ENCODE measurements around the gene ZNF581.

ZNF581 gene

DNA sequence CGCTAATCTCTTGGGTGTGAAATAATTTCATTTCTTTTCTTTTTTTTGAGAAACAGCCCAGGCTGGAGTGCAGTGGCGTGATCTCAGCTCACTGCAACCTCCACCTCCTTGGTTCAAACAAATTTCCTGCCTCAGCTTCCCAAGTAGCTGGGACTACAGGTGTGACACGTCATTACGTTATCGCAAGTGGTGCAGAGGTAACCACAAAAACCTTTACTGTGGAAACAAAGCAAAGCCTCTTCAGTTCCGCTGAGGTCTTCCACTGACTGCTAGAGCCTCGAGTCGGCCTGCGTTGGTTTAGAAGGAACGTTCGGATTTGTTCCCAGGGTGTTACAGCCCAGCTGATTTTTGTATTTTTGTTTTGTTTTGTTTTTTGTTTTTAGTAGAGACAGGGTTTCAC is 17.1 kb upstream of the ZNF581 start:
- DNase-seq (ENCODE audit: low read depth) = no peak

DNA sequence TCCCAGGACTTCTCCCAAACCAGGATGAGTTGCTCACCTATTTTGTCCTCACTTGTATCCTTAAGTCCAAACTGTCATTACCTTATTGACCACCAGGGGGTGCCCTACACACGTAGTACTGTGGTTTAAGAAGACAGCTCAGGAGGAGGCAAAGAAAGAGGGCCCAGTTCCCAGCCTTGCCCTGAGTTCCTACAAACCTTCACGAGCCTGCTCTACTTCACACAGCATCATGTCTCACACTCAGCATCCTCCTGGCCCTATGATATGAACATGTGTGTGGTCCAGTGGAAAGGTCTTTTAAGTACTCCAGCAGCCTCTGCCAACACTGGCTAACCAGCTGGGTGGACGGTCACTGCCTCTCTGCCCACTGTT is 11.0 kb upstream of the ZNF581 start:
- peak; percentile 83 for DNase-seq (ENCODE audit: low read depth)

DNA sequence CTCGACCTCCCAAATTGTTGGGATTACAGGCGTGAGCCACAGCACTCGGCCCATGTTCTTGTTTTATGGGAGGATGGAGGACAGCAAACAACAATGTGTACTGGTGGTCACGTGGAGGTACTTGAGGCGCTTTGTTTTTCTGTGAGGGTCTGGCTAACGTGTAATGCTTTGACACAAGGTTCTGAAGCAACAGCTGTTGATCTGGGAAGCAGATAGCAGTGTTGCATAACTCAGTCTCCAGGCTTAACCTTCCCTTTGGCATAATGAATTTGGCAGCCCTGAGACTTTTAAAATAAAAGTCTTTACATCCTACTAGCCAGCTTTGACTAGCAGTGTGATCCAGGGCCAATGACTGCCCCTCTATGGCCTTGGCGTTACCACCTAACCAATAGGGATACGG is 9.6 kb upstream of the ZNF581 start:
- no peak for DNase-seq (ENCODE audit: low read depth)

DNA sequence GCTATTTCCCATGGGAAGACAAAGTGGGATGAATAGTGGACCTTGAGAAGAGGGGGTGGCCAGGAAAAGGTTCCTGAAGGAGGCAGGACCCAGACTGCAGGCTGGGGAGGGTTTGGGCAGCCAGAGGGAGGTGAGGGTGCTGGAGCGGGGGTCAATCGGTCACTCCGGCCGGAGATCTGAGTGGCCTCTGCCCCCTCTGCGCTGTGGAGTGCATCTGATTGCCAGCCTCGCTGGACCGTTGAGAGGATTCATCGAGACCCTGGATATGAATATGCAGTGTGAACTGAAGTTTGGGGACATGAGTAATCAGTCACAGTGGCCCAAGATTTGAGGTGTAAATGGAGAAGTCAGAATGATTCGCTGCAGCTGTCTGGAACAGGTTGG is 8.1 kb upstream of the ZNF581 start:
- no peak for DNase-seq (ENCODE audit: low read depth)

DNA sequence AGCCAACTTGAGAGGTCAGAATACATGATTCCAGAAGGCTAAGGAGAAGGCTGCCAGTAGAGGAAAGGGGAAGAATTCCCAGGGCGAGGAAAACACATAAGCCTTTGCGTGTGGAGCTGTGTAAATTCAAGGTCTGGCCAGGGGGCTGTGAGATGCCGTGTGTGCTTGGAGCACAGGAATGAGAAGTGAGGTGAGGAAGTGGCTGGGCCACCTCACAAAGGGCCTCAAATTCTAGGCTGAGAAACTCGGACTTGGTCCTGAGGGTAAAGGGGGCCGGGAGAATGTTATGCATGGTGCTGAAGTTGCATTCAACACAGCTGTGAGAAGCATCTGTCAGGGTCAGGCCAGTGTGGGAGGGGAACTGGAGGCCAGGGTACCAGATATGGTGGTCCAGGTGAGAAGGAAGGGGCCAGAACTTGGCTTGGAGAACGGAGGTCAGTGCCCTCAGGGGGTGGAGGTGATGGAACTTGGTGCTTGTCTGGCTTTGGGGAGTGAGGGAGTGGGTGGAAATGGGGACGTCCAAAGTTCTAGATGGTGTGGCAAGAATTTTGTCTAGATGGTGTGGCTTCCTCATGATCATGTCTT is 7.5 kb upstream of the ZNF581 start:
- DNase-seq (ENCODE audit: low read depth) = no peak

DNA sequence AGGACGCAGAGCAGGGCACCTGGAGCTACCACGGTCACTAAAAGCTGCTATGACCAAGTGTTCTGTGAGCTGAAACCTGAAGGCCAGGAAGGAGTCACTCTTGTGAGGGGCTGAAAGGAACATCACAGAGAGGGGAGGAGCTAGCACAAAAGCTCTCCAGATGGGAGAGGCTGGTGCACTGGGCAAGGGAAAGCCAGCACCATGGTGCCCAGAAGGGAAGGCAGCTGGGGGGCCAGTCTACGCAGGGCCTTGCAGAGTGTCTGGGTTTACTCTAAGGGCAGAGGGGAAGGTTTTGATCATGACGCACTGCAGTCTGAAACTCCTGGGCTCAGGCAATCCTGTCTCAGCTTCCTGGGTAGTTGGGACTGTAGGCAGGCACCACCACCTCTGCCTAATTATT is 6.7 kb upstream of the ZNF581 start:
- DNase-seq (ENCODE audit: low read depth) = no peak

DNA sequence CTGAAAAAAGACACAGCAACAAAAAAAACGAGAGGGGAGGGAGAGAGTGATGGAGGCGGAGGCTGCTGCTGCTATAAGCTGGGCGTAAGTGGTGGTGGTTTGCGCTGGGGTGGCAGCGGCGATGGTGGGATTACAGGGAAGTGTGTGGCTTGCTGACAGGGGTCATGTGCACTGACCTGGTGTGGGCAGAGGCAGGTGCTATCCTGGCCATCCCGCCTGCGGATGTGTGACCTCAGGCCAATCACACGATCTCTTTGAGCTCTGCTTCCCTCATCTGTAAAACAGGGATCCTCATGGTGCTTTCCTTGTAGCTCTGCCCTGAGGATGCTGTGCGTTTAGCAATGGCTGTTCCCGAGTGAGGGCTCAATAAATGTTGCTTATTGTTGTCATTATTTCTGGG is 5.9 kb upstream of the ZNF581 start:
- no peak for DNase-seq (ENCODE audit: low read depth)

DNA sequence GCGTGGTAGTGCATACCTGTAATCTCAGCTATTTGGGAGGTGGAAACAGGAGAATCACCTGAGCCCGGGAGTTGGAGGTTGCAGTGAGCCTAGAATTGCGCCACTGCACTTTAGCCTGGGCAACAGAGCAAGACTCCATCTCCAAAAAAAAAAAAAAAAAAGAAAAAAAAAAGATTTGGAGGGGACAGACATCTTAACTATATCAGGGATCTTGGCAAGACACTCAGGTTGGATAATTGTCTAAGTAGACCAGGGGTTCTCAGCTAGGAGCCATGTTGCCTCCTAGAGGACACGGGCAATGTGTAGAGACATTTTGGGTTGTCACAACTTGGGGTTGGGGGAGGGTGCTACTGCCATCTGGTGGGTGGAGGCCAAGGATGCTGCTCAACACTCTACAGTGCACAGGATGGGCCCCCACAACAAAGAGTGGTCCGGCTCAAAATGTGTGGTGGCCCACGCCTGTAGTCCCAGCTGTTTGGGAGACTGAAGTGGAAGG is 4.5 kb upstream of the ZNF581 start:
- no peak for DNase-seq (ENCODE audit: low read depth)

DNA sequence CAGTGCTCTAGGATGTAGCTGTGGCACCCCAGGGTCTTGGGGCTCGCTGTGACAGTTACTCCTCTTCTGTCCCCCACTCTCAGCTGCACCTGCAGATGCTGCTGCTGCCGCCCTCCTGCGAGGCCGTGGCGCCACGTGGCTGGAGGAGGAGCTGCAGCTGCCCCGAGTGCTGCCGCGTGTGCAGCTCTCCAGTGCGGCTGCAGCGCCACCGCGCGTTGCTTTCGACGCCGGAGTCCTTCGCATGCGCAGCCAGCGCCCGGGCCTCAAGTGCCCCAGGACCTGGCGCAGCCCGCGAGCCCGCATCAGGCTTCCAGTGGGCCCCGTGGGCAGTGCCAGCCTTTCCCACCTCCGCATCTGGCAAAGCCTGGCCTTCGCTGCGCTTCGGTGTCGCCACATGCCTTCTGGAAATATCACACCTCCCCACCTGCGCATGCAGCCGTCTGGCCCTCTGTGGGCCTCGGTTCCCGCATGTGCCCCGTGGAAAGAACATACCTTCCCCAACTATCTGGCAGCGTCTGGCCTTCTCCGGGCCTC is 3.3 kb upstream of the ZNF581 start:
- peak; percentile 60 for DNase-seq (ENCODE audit: low read depth)

DNA sequence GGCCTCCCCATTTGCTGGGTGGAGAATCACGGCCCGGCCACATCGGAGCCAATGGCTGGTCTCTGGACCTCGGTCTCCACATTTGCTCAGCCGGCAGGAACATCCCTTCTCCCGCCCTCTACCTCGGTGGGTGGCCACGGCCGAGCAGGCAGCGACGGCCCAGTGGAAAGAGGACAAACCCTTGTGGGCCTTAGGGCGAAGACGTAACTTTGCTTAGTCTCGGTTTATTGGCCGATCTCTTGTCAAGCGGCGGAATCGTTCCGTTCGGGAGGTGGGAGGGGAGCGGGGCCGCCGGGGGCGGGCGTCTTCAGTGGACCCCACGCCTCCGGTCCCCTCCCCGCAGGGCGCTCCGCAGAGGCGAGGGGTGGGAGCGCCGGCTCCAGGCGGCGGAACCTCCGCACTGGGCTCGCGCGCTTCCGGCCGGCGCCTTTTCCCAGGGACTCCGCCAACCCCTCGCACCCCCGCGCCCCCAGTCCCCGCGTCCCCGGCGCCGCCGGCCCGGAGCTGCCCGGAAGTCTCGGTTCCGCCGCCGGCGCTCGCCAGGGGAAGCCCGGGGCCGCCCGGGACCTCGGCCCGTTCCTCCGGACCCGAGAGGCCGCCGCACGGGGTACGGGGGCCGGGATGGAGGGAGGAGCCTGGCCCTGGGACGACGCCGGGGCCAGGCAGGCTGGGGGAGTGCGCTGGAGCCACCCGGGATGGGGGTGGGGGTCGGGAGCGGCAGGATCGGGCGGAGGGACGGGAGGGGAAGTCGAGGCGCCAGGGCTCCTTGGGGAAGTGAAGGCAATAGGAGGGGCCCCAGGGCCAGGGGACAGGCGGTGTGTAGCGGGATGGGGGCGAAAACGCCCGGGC is 2.6 kb upstream of the ZNF581 start, which contains the start of gene ZNF580:
Gene ZNF580 (plus strand): TSS at position 426 of the 849 bp plus-strand sequence. CDS start 1,507 bp downstream, outside the sequence.
- no peak for DNase-seq (ENCODE audit: low read depth)

DNA sequence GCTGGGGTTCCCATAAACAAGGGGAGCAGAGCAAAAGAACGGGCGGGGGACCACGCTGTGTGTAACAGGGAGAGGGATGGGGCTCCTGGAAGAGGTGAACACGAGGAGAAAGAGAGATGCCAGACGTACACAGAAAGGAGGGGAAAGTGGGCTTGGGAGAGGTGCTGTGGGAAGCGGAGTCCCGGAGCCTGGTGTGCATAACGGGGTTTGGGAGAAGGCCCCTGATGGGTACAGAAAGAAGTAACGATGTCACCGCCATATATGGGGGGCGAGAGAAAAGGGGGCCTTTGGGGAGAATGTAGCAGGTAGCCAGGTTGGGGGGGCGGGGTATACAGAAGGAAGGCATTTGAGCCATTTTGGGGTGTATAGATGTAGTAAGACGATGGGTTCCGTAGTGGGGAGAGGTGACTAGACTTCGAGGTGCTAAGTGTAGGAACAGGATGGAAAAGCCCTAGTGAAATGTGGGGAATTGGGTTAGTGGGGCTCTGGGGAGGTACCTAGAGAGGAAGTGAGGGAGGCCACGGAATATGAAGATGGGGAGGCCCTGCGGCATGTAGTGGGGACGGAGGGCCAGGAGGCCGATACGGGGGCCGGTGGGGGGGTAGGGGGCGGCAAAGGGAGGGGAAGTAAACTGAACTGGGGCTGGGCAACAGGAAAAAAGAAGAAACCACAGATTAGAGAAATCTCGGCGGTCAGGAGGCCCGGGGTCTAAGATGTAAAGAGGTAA is 1.9 kb upstream of the ZNF581 start:
- no peak for DNase-seq (ENCODE audit: low read depth)

DNA sequence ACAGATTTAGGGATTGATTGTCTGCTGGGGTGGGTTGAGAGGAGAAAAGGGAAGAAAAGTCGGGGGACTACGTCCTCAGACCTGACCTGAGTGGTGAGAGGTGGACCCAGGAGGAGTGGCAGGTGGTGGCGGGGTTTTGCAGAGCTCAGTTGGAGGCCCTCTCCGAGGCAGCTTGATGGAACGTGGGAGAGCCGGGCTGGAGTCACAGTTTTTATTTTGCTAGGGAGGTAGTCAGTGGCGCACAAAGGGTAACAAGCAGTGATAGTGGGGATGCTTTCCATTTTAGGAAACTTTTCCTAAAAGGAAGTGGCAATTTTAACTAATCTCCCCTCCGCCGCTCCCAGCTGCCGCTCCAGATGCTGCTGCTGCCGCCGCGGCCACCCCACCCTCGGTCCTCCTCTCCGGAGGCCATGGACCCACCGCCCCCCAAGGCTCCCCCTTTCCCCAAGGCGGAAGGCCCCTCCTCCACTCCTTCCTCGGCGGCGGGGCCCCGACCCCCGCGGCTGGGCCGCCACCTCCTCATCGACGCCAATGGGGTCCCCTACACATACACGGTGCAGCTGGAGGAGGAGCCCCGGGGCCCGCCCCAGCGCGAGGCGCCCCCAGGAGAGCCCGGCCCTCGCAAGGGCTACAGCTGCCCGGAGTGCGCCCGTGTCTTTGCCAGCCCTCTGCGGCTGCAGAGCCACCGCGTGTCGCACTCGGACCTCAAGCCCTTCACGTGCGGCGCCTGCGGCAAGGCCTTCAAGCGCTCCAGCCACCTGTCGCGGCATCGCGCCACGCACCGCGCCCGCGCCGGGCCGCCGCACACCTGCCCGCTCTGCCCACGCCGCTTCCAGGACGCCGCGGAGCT is 1.1 kb upstream of the ZNF581 start:
- no peak for DNase-seq (ENCODE audit: low read depth)

DNA sequence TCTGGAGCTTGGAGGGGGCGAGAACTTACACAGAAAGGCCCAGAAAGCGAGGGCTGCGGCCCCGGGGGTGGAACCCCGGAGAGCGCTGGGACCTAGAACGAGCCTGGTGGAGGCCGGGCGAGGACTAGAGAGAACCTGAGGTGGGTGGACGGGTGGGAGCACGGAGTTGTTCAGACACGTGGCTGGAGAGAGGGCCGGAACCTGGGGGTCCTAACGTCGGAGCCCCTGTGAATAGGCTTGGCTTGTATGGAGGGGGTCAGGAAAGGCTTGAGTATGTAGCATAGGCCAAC is 383 bp downstream of the ZNF581 start:
- no peak for DNase-seq (ENCODE audit: low read depth)

DNA sequence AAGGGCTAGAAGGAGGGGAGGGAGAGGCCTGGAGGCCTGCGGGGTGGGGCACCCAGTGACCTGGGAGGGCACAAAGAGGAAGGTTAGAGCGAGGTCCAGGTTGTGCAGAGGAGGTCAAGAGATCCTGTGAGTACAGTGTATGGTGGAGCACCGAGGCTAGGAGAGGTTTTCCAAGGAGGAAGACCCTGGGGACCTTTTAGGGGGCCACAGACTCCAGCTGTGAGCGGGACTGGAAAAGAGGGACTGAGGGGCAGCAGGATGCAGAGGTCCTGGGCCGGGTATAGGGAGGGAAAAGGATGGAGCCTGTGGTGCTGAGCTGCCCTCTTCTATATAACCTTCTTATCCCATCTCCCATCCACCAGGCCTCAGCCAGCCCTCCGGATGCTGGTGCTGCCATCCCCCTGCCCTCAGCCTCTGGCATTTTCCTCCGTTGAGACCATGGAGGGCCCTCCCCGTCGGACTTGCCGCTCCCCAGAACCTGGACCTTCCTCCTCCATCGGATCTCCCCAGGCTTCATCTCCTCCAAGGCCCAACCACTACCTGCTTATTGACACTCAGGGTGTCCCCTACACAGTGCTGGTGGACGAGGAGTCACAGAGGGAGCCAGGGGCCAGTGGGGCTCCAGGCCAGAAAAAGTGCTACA is 863 bp downstream of the ZNF581 start:
- DNase-seq (ENCODE audit: low read depth) = no peak

DNA sequence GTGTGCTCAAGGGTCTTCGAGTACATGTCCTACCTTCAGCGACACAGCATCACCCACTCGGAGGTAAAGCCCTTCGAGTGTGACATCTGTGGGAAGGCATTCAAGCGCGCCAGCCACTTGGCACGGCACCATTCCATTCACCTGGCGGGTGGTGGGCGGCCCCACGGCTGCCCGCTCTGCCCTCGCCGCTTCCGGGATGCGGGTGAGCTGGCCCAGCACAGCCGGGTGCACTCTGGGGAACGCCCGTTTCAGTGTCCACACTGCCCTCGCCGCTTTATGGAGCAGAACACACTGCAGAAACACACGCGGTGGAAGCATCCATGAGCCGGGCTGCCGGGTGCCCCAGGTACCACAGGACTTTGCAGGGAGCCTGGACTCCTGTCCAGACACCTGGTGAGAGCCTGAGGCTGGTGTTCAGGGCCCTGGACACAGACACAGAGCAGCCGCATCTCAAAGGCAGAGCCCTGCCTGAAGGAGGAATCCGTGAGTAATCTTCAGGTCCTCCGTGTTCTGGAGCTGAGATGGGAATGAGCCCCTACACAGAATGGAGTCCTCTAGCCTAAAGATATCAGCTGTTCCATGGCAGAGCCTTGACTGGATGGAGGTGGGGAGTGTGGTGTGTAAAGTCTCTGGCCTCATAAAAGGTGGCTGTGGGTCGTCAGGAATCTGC is 1.5 kb downstream of the ZNF581 start:
- DNase-seq (ENCODE audit: low read depth) = no peak

DNA sequence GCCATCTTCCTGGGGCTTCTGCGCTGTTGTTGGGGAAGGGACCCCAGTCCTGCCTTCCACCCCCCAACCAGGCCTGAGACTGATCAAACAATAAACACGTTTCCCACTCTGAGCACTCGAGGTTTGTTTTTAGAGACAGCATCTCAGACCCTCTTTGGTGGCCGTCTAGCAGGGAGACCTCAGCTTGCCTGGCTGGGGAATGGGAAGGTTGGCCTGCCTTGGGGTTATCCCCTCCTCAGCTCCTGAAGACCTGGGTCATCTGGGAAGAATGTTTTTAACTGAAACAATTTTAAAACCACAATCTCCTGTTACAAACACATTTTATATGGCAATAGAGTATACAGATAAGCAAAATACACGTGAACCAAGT is 2.0 kb downstream of the ZNF581 start:
- no peak for DNase-seq (ENCODE audit: low read depth)

DNA sequence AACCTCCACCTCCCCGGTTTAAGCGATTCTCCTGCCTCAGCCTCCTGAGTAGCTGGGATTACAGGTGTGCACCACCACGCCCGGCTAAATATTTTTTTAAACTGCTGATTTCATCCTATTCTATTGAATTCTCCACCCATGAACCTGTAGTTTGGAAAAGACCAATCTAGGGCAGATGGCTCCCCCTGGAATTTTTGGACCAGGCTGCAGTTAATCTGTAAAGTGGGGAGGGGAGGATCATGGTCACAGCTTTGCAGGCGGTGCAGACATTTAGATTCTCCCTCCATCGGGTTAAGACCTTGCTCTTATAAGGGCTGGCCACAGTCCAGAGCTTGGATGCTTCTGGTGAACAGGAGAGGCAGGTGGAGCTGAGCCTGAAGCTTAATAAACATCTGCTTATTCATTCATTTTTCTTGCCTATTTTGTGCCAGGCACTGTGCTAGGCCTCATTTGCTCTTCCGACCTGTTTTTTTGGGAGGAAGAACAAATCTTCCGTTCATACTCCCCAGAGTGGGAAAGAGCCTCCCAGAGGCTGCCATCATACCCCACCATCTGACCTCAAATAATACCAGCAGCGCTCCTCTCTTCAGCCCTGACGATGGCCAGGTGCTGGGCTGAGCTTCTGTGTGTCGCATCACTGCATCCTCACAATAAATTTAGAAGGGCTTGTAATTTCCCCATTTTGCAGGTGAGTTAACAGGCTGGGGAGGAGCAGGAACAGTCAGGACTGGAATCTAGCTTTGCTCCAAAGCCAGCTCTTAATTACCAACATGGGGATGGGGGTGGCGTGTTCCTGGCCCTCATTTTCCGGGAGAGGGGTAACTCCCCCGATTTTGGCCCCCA is 3.7 kb downstream of the ZNF581 start:
- no peak for DNase-seq (ENCODE audit: low read depth)

DNA sequence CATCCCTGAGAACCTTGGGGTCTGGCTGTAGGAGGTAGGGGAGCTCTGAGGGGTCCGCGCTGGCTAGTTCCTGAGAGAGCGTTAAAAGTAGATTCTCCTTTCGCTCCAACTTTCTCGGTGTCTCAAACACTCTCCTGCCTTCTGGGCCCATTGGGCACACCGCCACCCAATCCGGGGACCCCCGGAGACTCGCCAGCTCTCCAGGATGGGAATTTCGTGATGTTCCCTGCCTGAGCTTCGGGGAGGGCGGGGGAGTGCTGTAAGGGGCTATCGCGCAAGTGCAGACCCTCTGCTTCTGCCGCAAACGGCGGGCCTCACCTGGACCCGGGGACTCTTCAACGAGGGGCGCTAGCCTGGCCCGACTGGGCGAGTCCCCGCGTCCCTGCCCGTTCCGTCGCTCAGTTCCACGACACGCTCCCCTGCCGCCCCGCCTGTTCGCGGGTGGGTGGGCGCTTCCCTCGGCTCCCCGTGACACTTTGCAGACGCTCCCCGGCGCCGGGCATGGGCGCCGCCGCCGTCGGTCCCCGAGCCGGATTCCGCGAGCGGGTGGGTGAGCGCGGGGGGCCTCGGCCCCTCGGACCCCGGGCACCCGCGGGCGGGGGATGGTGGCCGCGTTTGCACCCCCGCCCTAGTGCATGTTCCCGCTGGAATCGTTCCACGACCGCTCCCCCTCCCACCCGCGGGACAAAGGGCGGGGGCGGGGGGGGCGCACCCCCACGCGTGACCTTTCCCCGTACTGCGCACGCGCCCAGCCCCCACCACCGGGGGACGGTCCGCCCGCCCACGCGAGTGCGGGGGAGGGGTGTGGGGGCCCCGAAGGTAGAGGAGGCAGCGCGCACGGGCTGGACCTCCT is 4.5 kb downstream of the ZNF581 start, which contains the start of gene CCDC106:
Gene CCDC106 (plus strand): TSS at position 481 of the 853 bp plus-strand sequence. CDS start 835 bp downstream, outside the sequence.
- DNase-seq (ENCODE audit: low read depth) = no peak
